ENCODE data around the gene ARHGAP10.

DNA sequence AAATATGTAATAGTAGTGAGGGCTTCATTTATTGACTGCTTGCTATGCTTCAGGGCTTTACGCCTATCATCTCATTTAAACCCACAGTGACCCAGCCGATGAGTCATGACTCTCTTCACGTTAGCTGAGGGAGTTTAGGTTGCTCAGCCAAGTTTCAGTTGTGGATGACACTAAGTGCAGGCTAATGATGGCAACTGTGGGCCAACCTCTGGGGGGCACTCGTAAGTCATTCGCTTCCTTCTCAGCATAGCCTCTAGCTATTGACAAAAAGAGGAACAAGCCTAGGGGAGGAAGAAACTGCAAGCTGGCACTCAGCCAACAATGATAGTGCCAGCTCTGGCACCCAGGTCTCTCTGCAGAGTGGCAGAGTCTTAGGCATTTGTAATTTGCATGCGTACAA is 325.0 kb downstream of the ARHGAP10 start:
- TF ChIP-seq GATA2 (IDR thresholded peaks at IDR 0.05; ENCODE audit: low read depth, low read length) (no peak), GATA3 (IDR thresholded peaks at IDR 0.05; ENCODE audit: low read depth, low read length) (no peak)

All from SH-SY5Y (cell line).